ENCODE results near the gene SND1.

The SND1 gene

DNA sequence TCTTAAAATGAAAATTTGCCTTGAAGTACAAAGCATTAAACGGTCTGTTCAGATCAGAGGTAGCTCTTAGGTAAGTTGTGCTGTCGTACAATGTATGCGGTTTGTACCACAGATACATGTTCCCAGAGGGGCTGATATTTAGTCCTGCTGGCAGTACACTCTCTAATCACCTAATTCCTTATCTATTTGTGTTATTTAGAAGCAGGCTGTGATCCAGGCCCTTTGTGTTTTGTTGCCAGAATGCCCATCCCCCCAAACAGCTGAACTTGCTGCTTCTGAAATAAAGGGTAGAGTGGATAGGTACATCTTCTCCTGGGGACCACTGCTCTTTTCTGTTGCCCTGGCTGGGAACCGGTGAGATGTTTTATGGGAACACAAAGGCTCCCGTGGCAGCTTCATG lies 84.5 kb downstream of the SND1 start:
- DNase-seq: no peak

GRCh38 chr7:127738859-127739258 lies 86.9 kb downstream of the SND1 start:
- no peak for DNase-seq

- no peak for DNase-seq
These were observed 89.9 kb downstream of the SND1 start for GRCh38 chr7:127741764-127742375.

- DNase-seq: no peak
These were observed 93.5 kb downstream of the SND1 start for GRCh38 chr7:127745445-127745844.

DNA sequence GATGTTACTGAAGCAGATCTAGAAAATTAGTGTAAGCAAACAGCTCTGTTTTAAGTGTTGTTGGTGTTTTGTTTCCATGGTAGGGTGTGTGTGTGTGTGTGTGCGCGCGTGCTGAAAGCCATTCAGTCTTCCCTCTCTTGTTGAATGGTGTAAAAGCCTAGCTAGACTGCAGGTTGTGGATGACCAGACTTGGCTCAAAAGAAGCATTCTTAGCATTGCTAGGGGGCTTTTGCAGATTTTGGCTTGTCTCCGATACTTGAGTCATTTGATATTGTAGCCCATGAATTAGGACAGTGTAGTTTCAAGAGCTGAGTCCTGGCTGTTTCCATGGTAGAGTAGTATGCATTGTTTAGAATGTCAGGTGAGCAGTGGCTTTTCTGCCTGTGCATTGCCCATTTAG lies 99.1 kb downstream of the SND1 start:
- DNase-seq: no peak

DNA sequence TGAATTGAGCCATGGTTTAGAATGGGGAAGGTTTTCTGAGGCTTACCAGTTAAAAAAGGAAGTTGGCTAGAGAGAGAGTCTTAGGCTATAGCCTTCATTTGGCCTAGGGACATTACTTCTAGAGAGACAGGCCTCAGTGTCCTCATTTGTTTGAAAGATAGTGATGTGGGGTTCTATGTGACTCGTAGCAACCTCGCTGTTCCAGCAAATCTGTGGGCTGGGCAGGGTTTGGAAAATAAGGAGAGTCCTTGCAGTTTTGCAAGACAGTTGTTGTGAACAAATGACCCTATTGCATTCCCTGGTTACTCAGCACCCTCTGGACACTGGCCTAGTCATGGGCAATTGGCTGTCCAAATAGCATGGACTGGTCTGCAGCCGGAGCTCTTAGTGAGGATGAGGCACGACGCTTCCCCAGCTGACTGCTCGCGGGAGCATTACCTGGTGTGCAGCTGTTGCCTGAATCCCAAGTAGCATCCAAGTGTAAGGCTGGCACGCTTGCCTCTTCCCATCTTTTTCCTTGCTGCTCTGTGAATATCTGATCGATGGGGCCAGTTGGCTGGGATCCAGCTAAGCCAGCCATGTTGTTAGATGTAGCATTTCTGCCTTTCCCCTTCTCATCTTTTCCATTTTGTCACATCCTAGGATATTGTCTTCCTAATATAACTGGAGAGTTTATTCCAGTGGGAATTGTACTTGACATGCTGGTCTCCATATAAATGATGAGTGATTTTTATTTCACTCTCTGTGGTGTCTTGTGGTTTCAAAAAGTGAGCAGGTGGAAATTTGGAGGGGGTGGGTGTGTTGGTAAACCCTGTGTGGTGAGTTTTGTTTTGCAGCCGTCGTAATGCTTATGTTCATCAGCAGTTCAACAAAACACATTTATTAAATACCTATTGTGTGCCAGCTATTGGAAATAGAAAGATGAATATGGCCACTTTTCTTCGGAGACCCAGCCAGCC lies 99.8 kb downstream of the SND1 start:
- DNase-seq: no peak

DNA sequence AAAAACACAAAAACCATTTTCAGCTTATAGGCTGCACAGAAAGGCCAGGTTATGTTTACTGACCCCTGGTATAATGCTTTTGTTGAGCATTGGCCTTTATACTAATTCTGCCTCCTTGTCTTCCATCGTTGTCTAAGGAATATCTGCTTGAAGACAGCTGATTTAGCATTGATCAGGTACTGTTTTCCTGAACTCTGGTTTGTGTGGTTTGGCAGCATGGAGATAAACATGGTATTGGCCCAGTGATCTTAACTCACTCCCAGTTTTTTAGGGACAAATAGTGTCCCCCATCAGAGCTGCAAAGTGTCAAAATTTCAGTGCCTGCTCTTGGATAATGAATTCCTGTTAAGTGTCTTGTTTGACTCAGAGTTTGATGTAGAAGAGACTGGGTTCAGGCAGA lies 100.8 kb downstream of the SND1 start:
- DNase-seq: no peak

DNA sequence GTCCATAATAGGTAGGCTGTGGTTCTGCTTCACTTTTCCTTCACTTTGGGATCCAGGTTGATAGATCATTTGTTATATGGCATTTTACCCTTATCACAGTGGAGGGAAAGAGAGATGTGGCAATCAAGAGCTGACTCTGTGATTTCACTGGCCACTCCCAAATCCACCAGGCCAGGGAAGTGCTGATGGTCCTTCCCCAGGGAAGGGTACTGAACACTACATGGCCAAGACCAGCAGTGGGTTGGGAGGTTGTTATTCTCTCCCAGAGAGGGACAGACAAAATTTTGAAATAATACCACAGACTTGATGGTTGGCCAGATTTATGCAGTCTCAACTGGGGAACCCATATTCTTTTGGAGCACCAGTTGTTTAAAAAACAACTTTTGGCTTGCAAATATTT lies 102.5 kb downstream of the SND1 start:
- no peak for DNase-seq

DNA sequence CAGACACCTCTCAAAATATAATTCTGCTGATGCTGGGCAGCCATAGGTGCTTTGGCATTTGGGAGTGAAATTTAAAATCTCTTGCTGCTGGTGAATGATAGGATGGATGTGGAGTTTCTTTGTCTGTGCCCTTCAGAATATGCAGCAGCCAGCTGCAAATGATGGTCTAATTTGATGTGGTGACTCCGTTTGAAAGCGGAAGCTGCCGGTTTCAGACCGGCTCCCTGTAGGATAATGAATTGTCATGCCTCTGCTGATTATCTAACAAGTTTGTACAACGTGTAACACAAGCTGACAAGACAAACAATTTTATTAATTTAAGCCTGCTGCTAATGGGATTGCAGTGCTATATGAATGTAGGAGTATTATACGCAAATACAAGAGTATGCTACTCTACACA lies 103.5 kb downstream of the SND1 start:
- DNase-seq: no peak

- no peak for DNase-seq
These were observed 104.0 kb downstream of the SND1 start for GRCh38 chr7:127755965-127756364.

- no peak for DNase-seq
These were observed 106.1 kb downstream of the SND1 start for GRCh38 chr7:127758105-127758504.

DNA sequence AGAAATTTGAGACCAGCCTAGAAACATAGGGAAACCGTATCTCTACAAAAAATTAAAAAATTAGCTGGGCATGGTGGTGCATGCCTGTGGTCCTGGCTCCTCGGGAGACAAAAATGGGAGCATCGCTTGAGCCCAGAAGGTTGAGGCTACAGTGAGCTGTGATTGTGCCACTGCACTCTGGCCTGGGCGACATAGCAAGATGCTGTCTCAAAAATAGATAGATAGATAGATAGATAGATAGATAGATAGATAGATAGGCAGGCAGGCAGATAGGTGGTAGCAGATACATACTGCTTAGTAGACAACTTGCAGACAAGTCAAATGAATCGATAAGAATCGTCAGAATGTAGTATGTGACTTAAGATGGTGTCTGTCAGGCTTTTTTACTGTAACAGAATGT lies 106.9 kb downstream of the SND1 start:
- DNase-seq: no peak

DNA sequence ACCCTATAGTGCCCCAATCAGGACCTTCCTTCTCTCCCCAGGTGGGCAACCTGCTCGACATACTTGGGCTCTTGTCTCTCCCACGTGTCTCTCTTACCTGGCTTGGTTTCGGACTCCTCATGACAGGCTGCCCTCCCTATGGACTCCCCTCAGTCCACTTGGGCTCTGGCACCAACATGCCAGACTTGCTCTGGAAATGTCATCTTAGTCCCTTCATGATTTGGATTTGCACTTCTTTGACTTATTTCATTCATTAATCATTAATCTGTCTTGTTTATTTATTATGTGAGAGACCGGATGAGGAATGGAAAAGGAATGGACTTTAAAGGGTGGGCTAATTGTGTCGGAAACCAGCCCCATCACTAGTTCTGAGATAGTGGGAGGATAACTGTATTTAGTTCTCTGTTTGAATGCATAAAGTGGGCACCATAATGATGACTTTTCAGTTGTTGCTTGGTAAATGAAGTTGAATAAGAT lies 108.0 kb downstream of the SND1 start:
- DNase-seq: no peak

DNA sequence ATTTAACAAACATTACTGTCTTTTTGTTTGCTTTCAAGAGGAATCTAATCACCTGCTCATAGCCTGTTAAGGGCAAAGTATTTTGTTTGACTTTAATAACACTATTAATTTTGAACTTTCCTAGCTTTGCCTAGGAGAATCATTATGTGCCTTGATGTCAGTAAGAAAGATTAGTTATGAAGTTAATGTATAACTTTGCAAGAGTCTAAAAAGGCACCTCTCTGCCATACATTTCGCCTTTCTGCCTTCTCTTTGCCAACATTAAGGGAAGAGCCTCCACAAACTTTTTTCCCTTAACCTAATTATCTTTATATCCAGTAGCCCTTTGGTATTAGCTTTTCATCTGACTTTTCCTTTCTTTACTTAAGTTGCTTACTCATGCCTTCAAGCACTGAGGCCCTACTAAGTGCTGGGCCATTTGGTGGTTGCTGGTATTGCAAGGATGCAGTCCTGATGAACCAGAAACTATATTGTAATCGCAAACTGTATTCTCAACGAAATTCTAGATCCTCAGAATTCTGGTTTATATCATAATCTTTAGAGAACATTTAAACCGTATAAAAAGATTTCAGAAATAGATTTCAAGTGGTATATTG lies 108.5 kb downstream of the SND1 start:
- DNase-seq: no peak

DNA sequence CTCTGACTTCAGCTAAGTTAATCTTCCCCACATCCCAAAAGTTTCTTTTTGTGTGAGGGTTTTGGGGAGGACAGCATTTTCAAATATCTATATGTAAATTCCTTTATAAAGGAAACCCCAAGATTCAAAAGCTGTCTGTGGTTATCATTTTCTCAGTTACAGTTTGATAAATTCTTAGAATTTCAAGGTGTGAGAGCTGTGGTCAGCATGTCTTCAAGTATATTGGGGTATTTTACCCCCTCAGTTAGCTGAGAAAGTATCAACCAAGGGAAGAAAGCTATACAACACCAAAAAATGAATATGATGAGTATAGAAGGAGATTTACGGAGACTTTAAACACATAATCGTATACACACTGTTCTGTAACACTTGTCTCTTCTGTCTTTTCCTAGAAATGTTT lies 109.2 kb downstream of the SND1 start:
- no peak for DNase-seq

DNA sequence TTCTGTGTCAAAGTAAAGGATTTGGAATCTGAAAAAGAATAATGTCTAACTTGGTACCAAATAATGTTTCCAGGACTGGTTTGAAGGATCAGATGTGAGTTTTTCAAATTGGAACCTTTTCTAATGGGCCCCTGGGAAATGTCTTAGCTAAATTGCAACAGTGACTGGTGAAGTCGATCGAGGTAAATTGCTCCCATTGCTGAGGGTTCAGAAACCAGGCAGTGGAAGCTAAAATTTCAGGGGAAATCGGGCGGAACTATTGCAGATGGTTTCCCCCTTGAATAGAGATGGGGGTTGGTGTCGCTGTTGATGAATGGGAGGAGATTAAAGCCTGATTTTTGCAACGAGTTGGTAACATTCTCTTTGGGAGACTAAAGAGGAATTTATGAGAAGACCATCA lies 112.7 kb downstream of the SND1 start:
- no peak for DNase-seq

GRCh38 chr7:127765150-127765549 lies 113.2 kb downstream of the SND1 start:
- no peak for DNase-seq

GRCh38 chr7:127766831-127767459 lies 115.0 kb downstream of the SND1 start:
- DNase-seq: no peak

DNA sequence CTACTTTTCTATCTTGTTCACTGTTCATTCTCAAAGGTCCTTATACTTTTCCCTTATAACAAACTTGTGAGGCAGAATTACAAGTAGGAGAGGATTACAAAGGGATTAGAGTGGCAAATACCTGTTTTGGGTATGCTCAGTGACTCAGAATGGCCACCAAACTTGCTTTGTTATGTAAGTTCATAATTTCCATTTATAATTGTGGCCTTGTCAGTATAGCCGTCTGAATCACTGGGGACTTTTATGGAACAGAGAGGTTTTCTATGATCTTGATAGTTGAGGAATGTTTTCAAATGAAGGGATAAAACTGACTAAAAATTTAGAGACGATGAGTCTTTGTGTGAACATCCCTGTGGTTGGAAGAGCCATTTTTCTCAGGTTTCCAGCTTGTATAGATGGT lies 116.2 kb downstream of the SND1 start:
- no peak for DNase-seq

- DNase-seq: no peak
These were observed 117.1 kb downstream of the SND1 start for GRCh38 chr7:127769137-127769536.

- no peak for DNase-seq
These were observed 117.9 kb downstream of the SND1 start for GRCh38 chr7:127769696-127770400.

GRCh38 chr7:127770885-127771284 lies 118.9 kb downstream of the SND1 start:
- no peak for DNase-seq

GRCh38 chr7:127771707-127772106 lies 119.7 kb downstream of the SND1 start:
- DNase-seq: no peak

Data from activated CD8-positive, alpha-beta memory T cell treated with anti-CD3 and anti-CD28 coated beads, Interleukin-2, amount 50 U/mL, for 4 hours (primary cell).